ENCODE measurements around the gene CES4A.

The CES4A gene

GRCh38 chr16:67016143-67016542 is 27.8 kb downstream of the CES4A start (continued):
- TF ChIP-seq CSRNP3 (CRISPR knock-in tag; IDR thresholded peaks at IDR 0.05) (no peak), PATZ1 (CRISPR knock-in tag; IDR thresholded peaks at IDR 0.05; ENCODE audit: borderline replicate concordance) (no peak), ZNF8 (CRISPR knock-in tag; IDR thresholded peaks at IDR 0.05) (no peak), ZFP3 (CRISPR knock-in tag; IDR thresholded peaks at IDR 0.05) (no peak), ESRRG (CRISPR knock-in tag; IDR thresholded peaks at IDR 0.05) (no peak), TSHZ2 (CRISPR knock-in tag; IDR thresholded peaks at IDR 0.05) (no peak), PPARA (CRISPR knock-in tag; IDR thresholded peaks at IDR 0.05; ENCODE audit: borderline replicate concordance) (no peak)

- TF ChIP-seq ZFP3 (CRISPR knock-in tag; IDR thresholded peaks at IDR 0.05) (no peak), ZC3H10 (CRISPR knock-in tag; IDR thresholded peaks at IDR 0.05) (no peak)
- ATAC-seq = no peak
These were observed 28.5 kb downstream of the CES4A start for GRCh38 chr16:67016681-67017420.

GRCh38 chr16:67017421-67017750 is 29.0 kb downstream of the CES4A start:
- TF ChIP-seq ZFP30 (CRISPR knock-in tag; IDR thresholded peaks at IDR 0.05) = no peak
- no peak for TF ChIP-seq TOX (CRISPR knock-in tag; IDR thresholded peaks at IDR 0.05; ENCODE audit: borderline replicate concordance)
- no peak for TF ChIP-seq ZFP3 (CRISPR knock-in tag; IDR thresholded peaks at IDR 0.05)
- no peak for TF ChIP-seq OSR1 (CRISPR knock-in tag; IDR thresholded peaks at IDR 0.05)
- no peak for TF ChIP-seq BACH2 (CRISPR knock-in tag; IDR thresholded peaks at IDR 0.05; ENCODE audit: borderline replicate concordance)
- TF ChIP-seq ESRRG (CRISPR knock-in tag; IDR thresholded peaks at IDR 0.05) = no peak
- no peak for TF ChIP-seq GLIS3 (CRISPR knock-in tag; IDR thresholded peaks at IDR 0.05)
- no peak for TF ChIP-seq POU6F1 (CRISPR knock-in tag; IDR thresholded peaks at IDR 0.05; ENCODE audit: borderline replicate concordance, low read depth)
- no peak for TF ChIP-seq CREB5 (CRISPR knock-in tag; IDR thresholded peaks at IDR 0.05; ENCODE audit: low read depth)
- no peak for TF ChIP-seq ZNF70 (CRISPR knock-in tag; IDR thresholded peaks at IDR 0.05)
- no peak for TF ChIP-seq RARB (CRISPR knock-in tag; IDR thresholded peaks at IDR 0.05)
- no peak for ATAC-seq

GRCh38 chr16:67017810-67018488 is 29.6 kb downstream of the CES4A start:
- peak; percentile 98 for ATAC-seq
- TF ChIP-seq GLIS3 (CRISPR knock-in tag; IDR thresholded peaks at IDR 0.05) (no peak), TSHZ2 (CRISPR knock-in tag; IDR thresholded peaks at IDR 0.05) (no peak), CSRNP3 (CRISPR knock-in tag; IDR thresholded peaks at IDR 0.05) (no peak), ZNF70 (CRISPR knock-in tag; IDR thresholded peaks at IDR 0.05) (no peak), PATZ1 (CRISPR knock-in tag; IDR thresholded peaks at IDR 0.05; ENCODE audit: borderline replicate concordance) (no peak), BACH2 (CRISPR knock-in tag; IDR thresholded peaks at IDR 0.05; ENCODE audit: borderline replicate concordance) (no peak), ESRRG (CRISPR knock-in tag; IDR thresholded peaks at IDR 0.05) (no peak)
